ENCODE data around the gene MRPS9. TPM values are rescaled to one million over a fixed set of nuclear protein-coding genes. Genes with fewer than 3 reads are reported as not detected.
A peak's percentile ranks its signal among the peaks of the same experiment; 100 is the strongest.

MRPS9 gene
- 64.7 and 70.9 TPM in 2 replicates for total RNA-seq (2014; rRNA removed; shearing (Covaris generic))
- 65.2 and 78.9 TPM in 2 replicates for polyA plus RNA-seq (2016; fragmentation: Nextera tagmentation; extraction: Ambion mirVana)
- long read RNA-seq, transcript MRPS9-201 (11 exons, 1,500 nt), result major isoform, 141 of 161 reads
- long read RNA-seq, partial matches to known transcripts, result 9 of 161 reads
- long read RNA-seq, other reads (novel, unspliced or antisense), result 11 of 161 reads

DNA sequence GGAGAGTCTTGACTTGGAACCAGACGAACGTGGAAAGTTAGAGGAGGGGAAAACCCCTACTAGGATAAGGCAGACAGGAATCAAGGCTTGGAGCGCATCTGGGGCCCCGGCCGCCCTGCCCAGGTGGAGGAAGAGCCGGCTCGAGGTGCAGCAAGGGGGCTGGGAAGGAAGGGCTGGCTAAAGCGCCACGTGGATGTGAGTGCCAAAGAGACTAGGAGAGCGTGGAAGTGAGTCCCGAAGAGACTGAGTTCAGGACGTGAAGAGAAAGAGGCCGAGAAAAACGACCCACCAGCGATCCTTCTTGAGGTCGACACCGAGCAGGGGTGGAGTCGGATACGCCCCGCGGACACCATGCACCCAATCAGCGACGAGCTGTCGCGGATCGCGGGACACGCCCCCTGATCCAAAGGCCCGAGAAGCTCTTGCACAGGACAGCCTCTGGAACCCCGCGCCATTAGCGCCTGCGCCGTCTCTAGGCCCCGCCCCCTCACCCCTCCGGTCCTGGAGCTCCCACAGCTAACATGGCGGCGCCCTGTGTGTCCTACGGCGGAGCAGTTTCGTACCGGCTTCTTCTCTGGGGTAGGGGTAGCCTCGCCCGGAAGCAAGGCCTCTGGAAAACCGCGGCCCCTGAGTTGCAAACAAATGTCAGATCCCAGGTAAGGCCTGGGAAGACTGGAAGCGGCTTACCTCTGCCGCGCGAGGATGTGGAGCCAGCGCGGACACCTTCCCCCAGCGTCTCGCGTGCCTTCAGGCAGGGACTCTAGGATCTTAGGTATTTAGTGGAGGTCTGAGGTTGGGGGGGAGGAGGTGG is at the start of gene MRPS9:
Gene MRPS9, plus strand, starts transcription at position 498 of the 811 bp plus-strand sequence. Its CDS starts 24 bp downstream, at position 522.
- peaks cover 36% of the 10 kb centered on the region for H3K4me1 Mint-ChIP-seq
- no peaks in the 10 kb centered on the region for H3K9me2 ChIP-seq (ENCODE audit: insufficient read depth)
- peaks cover 33% of the 10 kb centered on the region for H3K4me1 ChIP-seq (ENCODE audit: insufficient read depth)
- peak within 1 kb of the TSS; percentile 98 for H3K27ac Mint-ChIP-seq
- H4K20me1 ChIP-seq (replicated peaks; ENCODE audit: insufficient read depth), result peaks cover 5% of the 10 kb centered on the region
- H2AFZ ChIP-seq, result peak within 1 kb of the TSS; percentile 91
- peak within 1 kb of the TSS; percentile 90 for H3K4me3 ChIP-seq
- TF ChIP-seq STAT1 (IDR thresholded peaks at IDR 0.05; ENCODE audit: unreplicated experiment) (no peak), POLR2AphosphoS5 (IDR thresholded peaks at IDR 0.05; ENCODE audit: low read depth) (peak; percentile 91)
- 0 out of 2 replicates have a peak, but pooled peaks cover 3% of the 10 kb centered on the region for H3F3A ChIP-seq (replicated peaks; ENCODE audit: low read depth)
- H3K27me3 Mint-ChIP-seq (ENCODE audit: insufficient read depth, low read depth, poor library complexity), result peaks cover 11% of the 10 kb centered on the region
- ATAC-seq (peak; percentile 95), DNase-seq (ENCODE audit: low spot score) (peak; percentile 99)
- H3K27ac ChIP-seq (ENCODE audit: low read depth), result peak within 1 kb of the TSS; percentile 98
- peaks cover 6% of the 10 kb centered on the region; the same call in 2 of the 3 replicates for H3K36me3 Mint-ChIP-seq (ENCODE audit: low read depth)
- H3K27me3 ChIP-seq (ENCODE audit: insufficient read depth), result no peaks in the 10 kb centered on the region
- H3K36me3 ChIP-seq (ENCODE audit: insufficient read depth), result no peaks in the 10 kb centered on the region; the same call in 1 of the 2 replicates
- H3K79me2 ChIP-seq (replicated peaks; ENCODE audit: insufficient read depth), result peaks cover 46% of the 10 kb centered on the region
- H3K4me3 Mint-ChIP-seq, result peak within 1 kb of the TSS; percentile 93
- peak within 1 kb of the TSS; percentile 93 for H3K4me2 ChIP-seq
- no peaks in the 10 kb centered on the region; the same call in 1 of the 3 replicates for H3K9me3 Mint-ChIP-seq

DNA sequence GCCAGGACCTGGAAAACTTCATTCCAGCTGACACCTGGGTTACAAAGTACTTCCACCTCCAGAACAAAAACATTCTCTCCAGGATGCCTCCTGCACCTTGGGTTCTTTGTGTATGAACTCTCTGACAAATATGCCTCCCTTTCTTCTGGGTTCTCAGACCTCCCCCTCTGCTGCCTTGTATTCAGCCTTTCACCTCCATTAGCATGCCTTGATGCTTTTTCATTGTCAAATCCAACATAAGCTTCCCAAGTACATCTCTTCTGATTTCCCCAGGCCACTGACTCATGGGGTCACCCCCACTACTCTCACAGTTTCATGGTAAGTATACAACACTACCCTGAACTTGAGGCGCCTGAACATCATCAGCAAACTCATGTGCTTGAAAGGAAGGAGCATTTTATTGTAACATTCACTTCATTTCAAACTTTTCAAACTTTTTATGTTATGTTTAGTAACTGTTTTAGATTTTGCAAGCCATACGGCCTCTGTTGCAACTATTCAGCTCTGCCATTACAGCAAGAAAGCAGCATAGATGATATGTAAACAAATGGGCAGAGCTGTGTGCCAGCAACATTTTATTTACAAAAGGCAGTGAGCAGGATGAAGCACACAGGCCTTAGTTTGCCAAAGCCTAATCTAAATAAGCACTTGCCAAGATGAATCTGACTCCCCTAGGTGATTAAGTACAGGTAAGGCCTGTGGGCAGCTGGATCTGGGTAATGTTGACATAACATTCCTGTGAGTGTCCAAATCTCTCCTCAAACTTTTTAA is 32.5 kb upstream of the MRPS9 start:
- Histone ChIP-seq H3K9me2 (ENCODE audit: insufficient read depth) (peaks cover 8% of the 10 kb centered on the region; the same call in 1 of the 2 replicates), H2AFZ (peak overlapping the region; percentile 63; the same call in 1 of the 2 replicates), H3K27me3 (ENCODE audit: insufficient read depth) (no peaks in the 10 kb centered on the region), H3K4me3 (no peak overlapping the region), H3F3A (replicated peaks; ENCODE audit: low read depth) (no peaks in the 10 kb centered on the region), H4K20me1 (replicated peaks; ENCODE audit: insufficient read depth) (no peaks in the 10 kb centered on the region), H3K4me1 (ENCODE audit: insufficient read depth) (no peaks in the 10 kb centered on the region; the same call in 1 of the 2 replicates), H3K79me2 (replicated peaks; ENCODE audit: insufficient read depth) (no peaks in the 10 kb centered on the region), H3K4me2 (no peak overlapping the region), H3K27ac (ENCODE audit: low read depth) (peak overlapping the region; percentile 57; the same call in 1 of the 2 replicates), H3K36me3 (ENCODE audit: insufficient read depth) (0 out of 2 replicates have a peak, but pooled peaks cover 9% of the 10 kb centered on the region)
- H3K36me3 Mint-ChIP-seq (ENCODE audit: low read depth), result peaks cover 19% of the 10 kb centered on the region
- peaks cover 2% of the 10 kb centered on the region for H3K27me3 Mint-ChIP-seq (ENCODE audit: insufficient read depth, low read depth, poor library complexity)
- peak; percentile 32 for DNase-seq (ENCODE audit: low spot score)
- peaks cover 27% of the 10 kb centered on the region for H3K9me3 Mint-ChIP-seq
- H3K4me3 Mint-ChIP-seq, result no peak overlapping the region
- peak; percentile 80 for ATAC-seq
- TF ChIP-seq, protein P1, sequence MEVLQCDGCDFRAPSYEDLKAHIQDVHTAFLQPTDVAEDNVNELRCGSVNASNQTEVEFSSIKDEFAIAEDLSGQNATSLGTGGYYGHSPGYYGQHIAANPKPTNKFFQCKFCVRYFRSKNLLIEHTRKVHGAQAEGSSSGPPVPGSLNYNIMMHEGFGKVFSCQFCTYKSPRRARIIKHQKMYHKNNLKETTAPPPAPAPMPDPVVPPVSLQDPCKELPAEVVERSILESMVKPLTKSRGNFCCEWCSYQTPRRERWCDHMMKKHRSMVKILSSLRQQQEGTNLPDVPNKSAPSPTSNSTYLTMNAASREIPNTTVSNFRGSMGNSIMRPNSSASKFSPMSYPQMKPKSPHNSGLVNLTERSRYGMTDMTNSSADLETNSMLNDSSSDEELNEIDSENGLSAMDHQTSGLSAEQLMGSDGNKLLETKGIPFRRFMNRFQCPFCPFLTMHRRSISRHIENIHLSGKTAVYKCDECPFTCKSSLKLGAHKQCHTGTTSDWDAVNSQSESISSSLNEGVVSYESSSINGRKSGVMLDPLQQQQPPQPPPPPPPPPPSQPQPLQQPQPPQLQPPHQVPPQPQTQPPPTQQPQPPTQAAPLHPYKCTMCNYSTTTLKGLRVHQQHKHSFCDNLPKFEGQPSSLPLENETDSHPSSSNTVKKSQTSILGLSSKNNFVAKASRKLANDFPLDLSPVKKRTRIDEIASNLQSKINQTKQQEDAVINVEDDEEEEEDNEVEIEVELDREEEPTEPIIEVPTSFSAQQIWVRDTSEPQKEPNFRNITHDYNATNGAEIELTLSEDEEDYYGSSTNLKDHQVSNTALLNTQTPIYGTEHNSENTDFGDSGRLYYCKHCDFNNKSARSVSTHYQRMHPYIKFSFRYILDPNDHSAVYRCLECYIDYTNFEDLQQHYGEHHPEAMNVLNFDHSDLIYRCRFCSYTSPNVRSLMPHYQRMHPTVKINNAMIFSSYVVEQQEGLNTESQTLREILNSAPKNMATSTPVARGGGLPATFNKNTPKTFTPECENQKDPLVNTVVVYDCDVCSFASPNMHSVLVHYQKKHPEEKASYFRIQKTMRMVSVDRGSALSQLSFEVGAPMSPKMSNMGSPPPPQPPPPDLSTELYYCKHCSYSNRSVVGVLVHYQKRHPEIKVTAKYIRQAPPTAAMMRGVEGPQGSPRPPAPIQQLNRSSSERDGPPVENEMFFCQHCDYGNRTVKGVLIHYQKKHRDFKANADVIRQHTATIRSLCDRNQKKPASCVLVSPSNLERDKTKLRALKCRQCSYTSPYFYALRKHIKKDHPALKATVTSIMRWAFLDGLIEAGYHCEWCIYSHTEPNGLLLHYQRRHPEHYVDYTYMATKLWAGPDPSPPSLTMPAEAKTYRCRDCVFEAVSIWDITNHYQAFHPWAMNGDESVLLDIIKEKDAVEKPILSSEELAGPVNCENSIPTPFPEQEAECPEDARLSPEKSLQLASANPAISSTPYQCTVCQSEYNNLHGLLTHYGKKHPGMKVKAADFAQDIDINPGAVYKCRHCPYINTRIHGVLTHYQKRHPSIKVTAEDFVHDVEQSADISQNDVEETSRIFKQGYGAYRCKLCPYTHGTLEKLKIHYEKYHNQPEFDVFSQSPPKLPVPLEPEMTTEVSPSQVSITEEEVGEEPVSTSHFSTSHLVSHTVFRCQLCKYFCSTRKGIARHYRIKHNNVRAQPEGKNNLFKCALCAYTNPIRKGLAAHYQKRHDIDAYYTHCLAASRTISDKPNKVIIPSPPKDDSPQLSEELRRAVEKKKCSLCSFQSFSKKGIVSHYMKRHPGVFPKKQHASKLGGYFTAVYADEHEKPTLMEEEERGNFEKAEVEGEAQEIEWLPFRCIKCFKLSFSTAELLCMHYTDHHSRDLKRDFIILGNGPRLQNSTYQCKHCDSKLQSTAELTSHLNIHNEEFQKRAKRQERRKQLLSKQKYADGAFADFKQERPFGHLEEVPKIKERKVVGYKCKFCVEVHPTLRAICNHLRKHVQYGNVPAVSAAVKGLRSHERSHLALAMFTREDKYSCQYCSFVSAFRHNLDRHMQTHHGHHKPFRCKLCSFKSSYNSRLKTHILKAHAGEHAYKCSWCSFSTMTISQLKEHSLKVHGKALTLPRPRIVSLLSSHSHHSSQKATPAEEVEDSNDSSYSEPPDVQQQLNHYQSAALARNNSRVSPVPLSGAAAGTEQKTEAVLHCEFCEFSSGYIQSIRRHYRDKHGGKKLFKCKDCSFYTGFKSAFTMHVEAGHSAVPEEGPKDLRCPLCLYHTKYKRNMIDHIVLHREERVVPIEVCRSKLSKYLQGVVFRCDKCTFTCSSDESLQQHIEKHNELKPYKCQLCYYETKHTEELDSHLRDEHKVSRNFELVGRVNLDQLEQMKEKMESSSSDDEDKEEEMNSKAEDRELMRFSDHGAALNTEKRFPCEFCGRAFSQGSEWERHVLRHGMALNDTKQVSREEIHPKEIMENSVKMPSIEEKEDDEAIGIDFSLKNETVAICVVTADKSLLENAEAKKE (CRISPR knock-in tag; IDR thresholded peaks at IDR 0.05), result 0 out of 2 replicates have a peak, but pooled peaks have one; percentile 2
- TF ChIP-seq, protein P2, sequence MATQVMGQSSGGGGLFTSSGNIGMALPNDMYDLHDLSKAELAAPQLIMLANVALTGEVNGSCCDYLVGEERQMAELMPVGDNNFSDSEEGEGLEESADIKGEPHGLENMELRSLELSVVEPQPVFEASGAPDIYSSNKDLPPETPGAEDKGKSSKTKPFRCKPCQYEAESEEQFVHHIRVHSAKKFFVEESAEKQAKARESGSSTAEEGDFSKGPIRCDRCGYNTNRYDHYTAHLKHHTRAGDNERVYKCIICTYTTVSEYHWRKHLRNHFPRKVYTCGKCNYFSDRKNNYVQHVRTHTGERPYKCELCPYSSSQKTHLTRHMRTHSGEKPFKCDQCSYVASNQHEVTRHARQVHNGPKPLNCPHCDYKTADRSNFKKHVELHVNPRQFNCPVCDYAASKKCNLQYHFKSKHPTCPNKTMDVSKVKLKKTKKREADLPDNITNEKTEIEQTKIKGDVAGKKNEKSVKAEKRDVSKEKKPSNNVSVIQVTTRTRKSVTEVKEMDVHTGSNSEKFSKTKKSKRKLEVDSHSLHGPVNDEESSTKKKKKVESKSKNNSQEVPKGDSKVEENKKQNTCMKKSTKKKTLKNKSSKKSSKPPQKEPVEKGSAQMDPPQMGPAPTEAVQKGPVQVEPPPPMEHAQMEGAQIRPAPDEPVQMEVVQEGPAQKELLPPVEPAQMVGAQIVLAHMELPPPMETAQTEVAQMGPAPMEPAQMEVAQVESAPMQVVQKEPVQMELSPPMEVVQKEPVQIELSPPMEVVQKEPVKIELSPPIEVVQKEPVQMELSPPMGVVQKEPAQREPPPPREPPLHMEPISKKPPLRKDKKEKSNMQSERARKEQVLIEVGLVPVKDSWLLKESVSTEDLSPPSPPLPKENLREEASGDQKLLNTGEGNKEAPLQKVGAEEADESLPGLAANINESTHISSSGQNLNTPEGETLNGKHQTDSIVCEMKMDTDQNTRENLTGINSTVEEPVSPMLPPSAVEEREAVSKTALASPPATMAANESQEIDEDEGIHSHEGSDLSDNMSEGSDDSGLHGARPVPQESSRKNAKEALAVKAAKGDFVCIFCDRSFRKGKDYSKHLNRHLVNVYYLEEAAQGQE (IDR thresholded peaks at IDR 0.05; ENCODE audit: unreplicated experiment), result no peak
- peaks cover 16% of the 10 kb centered on the region for H3K4me1 Mint-ChIP-seq
- peak overlapping the region; percentile 49; the same call in 1 of the 2 replicates for H3K27ac Mint-ChIP-seq

Measured in GM23338 (cell line).